CD4-positive, alpha-beta T cell treated with Interferon gamma for 1 hour (primary cell): ENCODE results near the gene KRT85.

Experiments
- DNase-seq: peaks from one replicate; pipeline ENCODE4 v3.0.0-alpha.2; 2020

KRT85 gene

GRCh38 chr12:52392465-52393007 is 25.3 kb upstream of the KRT85 start:
- no peak for DNase-seq

GRCh38 chr12:52391618-52392002 is 24.3 kb upstream of the KRT85 start:
- no peak for DNase-seq

GRCh38 chr12:52390739-52391617 is 23.7 kb upstream of the KRT85 start:
- DNase-seq, result no peak

GRCh38 chr12:52389313-52390207 is 22.3 kb upstream of the KRT85 start:
- DNase-seq, result no peak

- no peak for DNase-seq
Measured at GRCh38 chr12:52387859-52388258, 20.6 kb upstream of the KRT85 start.

GRCh38 chr12:52385226-52385702 is 18.0 kb upstream of the KRT85 start, which contains the start of gene KRT84:
Gene KRT84, minus strand, starts transcription at chr12:52385652. Its CDS starts 67 bp downstream, at chr12:52385585.
- no peak for DNase-seq

- DNase-seq, result no peak
Measured at GRCh38 chr12:52383331-52383730, 16.1 kb upstream of the KRT85 start.

GRCh38 chr12:52382854-52383253 is 15.6 kb upstream of the KRT85 start:
- no peak for DNase-seq

GRCh38 chr12:52381206-52381605 is 13.9 kb upstream of the KRT85 start:
- no peak for DNase-seq

GRCh38 chr12:52380271-52380694 is 13.0 kb upstream of the KRT85 start:
- DNase-seq, result no peak

GRCh38 chr12:52379536-52379935 is 12.3 kb upstream of the KRT85 start:
- DNase-seq, result no peak

GRCh38 chr12:52378091-52378490 is 10.8 kb upstream of the KRT85 start:
- DNase-seq, result no peak

GRCh38 chr12:52377266-52377665 is 10.0 kb upstream of the KRT85 start:
- DNase-seq, result no peak

GRCh38 chr12:52372216-52373154 is 5.2 kb upstream of the KRT85 start:
- peak; percentile 39 for DNase-seq

- no peak for DNase-seq
Measured at GRCh38 chr12:52371716-52372115, 4.4 kb upstream of the KRT85 start.

GRCh38 chr12:52370926-52371608 is 3.8 kb upstream of the KRT85 start:
- DNase-seq, result no peak

- no peak for DNase-seq
Measured at GRCh38 chr12:52369809-52370208, 2.5 kb upstream of the KRT85 start.

GRCh38 chr12:52369211-52369610 is 1.9 kb upstream of the KRT85 start:
- DNase-seq, result no peak

GRCh38 chr12:52368508-52368907 is 1.2 kb upstream of the KRT85 start:
- DNase-seq, result no peak

GRCh38 chr12:52367876-52368275 is 595 bp upstream of the KRT85 start:
- no peak for DNase-seq

GRCh38 chr12:52364901-52365489 is 2.3 kb downstream of the KRT85 start:
- DNase-seq, result no peak
